ENCODE measurements around the gene TAF11. TPM values are rescaled to one million over a fixed set of nuclear protein-coding genes. Genes with fewer than 3 reads are reported as not detected.

The TAF11 gene
- total and polyA plus RNA-seq, 7 donors = 17.4 to 71.8 (median 25.8) TPM

GRCh38 chr6:34911822-34912221 lies 24.0 kb upstream of the TAF11 start:
- 86 to 93% (median 87%) methylated on average over 5 of the region's 5 CpGs for WGBS, 3 donors
- ATAC-seq (no peak), DNase-seq (no peak)
- no peak for TF ChIP-seq CTCF (IDR thresholded peaks at IDR 0.05)
- H3K36me3 ChIP-seq (ENCODE audit: insufficient read depth in 1 of 2, low read depth in 1 of 2) = no peaks in the 10 kb centered on the region
- H3K27me3 ChIP-seq (ENCODE audit: insufficient read depth in 3 of 3, low read length in 2 of 3) = no peaks in the 10 kb centered on the region
- H3K27ac ChIP-seq = no peak overlapping the region
- H3K4me3 ChIP-seq = no peak overlapping the region
- H3K9me3 ChIP-seq = no peaks in the 10 kb centered on the region
- peaks cover 4% of the 10 kb centered on the region for H3K4me1 ChIP-seq
- intact Hi-C loops (cut with DNase I) = no loop called here

- WGBS, 3 donors = 85 to 91% (median 88%) methylated on average over 6 of the region's 6 CpGs
- no peak for TF ChIP-seq CTCF (IDR thresholded peaks at IDR 0.05)
- no peaks in the 10 kb centered on the region for H3K36me3 ChIP-seq (ENCODE audit: insufficient read depth in 1 of 2, low read depth in 1 of 2)
- no peaks in the 10 kb centered on the region for H3K9me3 ChIP-seq
- peaks cover 4% of the 10 kb centered on the region for H3K4me1 ChIP-seq
- DNase-seq (no peak), ATAC-seq (no peak)
- no peak overlapping the region for H3K27ac ChIP-seq
- H3K4me3 ChIP-seq = no peak overlapping the region
- H3K27me3 ChIP-seq (ENCODE audit: insufficient read depth in 3 of 3, low read length in 2 of 3) = no peaks in the 10 kb centered on the region
- intact Hi-C loops (cut with DNase I) = no loop called here
Observed at GRCh38 chr6:34909320-34909883, 21.6 kb upstream of the TAF11 start.

- no peak overlapping the region for H3K4me3 ChIP-seq
- no peaks in the 10 kb centered on the region for H3K9me3 ChIP-seq
- no peaks in the 10 kb centered on the region for H3K27me3 ChIP-seq (ENCODE audit: insufficient read depth in 3 of 3, low read length in 2 of 3)
- H3K36me3 ChIP-seq (ENCODE audit: insufficient read depth in 1 of 2, low read depth in 1 of 2) = no peaks in the 10 kb centered on the region
- H3K27ac ChIP-seq = no peak overlapping the region
- DNase-seq (no peak), ATAC-seq (no peak)
- H3K4me1 ChIP-seq = peaks cover 4% of the 10 kb centered on the region
- no peak for TF ChIP-seq CTCF (IDR thresholded peaks at IDR 0.05)
- WGBS, 3 donors = 95 to 100% (median 100%) methylated on average over 3 of the region's 3 CpGs
- intact Hi-C loops (cut with DNase I) = no loop called here
Observed at GRCh38 chr6:34908194-34908593, 20.4 kb upstream of the TAF11 start.

- WGBS, 3 donors = 93 to 94% (median 94%) methylated on average over 2 of the region's 2 CpGs
- intact Hi-C loops (cut with DNase I) = no loop called here
- ATAC-seq (no peak), DNase-seq (no peak)
- Histone ChIP-seq H3K4me3 (no peak overlapping the region), H3K36me3 (ENCODE audit: insufficient read depth in 1 of 2, low read depth in 1 of 2) (no peaks in the 10 kb centered on the region), H3K4me1 (peaks cover under 1% of the 10 kb centered on the region), H3K9me3 (no peaks in the 10 kb centered on the region), H3K27ac (no peak overlapping the region), H3K27me3 (ENCODE audit: insufficient read depth in 3 of 3, low read length in 2 of 3) (no peaks in the 10 kb centered on the region)
- no peak for TF ChIP-seq CTCF (IDR thresholded peaks at IDR 0.05)
Observed at GRCh38 chr6:34906826-34907225, 19.0 kb upstream of the TAF11 start.

GRCh38 chr6:34904990-34905613 lies 17.3 kb upstream of the TAF11 start:
- intact Hi-C loops (cut with DNase I) = no loop called here
- ATAC-seq = no peak
- Histone ChIP-seq H3K36me3 (ENCODE audit: insufficient read depth in 1 of 2, low read depth in 1 of 2) (no peaks in the 10 kb centered on the region), H3K9me3 (no peaks in the 10 kb centered on the region), H3K27me3 (ENCODE audit: insufficient read depth in 3 of 3, low read length in 2 of 3) (no peaks in the 10 kb centered on the region), H3K27ac (no peak overlapping the region), H3K4me3 (no peak overlapping the region), H3K4me1 (no peaks in the 10 kb centered on the region)
- no peak for TF ChIP-seq CTCF (IDR thresholded peaks at IDR 0.05)
- WGBS, 3 donors = 88 to 93% (median 91%) methylated on average over 5 of the region's 5 CpGs
- DNase-seq = no peak
